Vagina (tissue), 2 donors: ENCODE results near the gene TEF. TPM values are rescaled to one million over a fixed set of nuclear protein-coding genes. Genes with fewer than 3 reads are reported as not detected.
A peak's percentile ranks its signal among the peaks of the same experiment; 100 is the strongest.

ENCODE experiments used
- DNase-seq, 2 donors: peaks; one replicate each; pipeline ENCODE4 v3.0.0-alpha.2; 2017; ENCODE audit errors: extremely low spot score in 2 of 2
- H3K27ac ChIP-seq: fragments of 200-600 bp; sonication (generic); one replicate; pipeline ENCODE4 v1.5.1; 2019
- H3K27me3 ChIP-seq: fragments of 200-600 bp; sonication (generic); one replicate; pipeline ENCODE4 v1.5.1; 2019
- H3K36me3 ChIP-seq, 2 donors: fragments of 200-600 bp; sonication (generic); one replicate each; pipeline ENCODE4 v1.5.1; 2017 to 2019
- H3K4me1 ChIP-seq: fragments of 200-600 bp; sonication (generic); one replicate; pipeline ENCODE4 v1.5.1; 2019
- H3K4me3 ChIP-seq, 2 donors: fragments of 200-600 bp; sonication (generic); 1 replicate in 1 of 2; 2 replicates in 1 of 2; pipeline ENCODE4 v1.5.1; 2016 to 2019
- H3K9me3 ChIP-seq: fragments of 200-600 bp; sonication (generic); one replicate; pipeline ENCODE4 v1.5.1; 2019
- CTCF ChIP-seq, 3 experiments: fragments of 450-650 bp in 2 of 3; fragments of 200-600 bp in 1 of 3; sonication (generic) in 1 of 3; IDR thresholded peaks; one replicate each; pipeline ENCODE4 v1.5.1; 2017 to 2019; ENCODE audit warnings: antibody characterized with exemption in 3 of 3, mild to moderate bottlenecking in 2 of 3, moderate library complexity in 2 of 3
- POLR2A ChIP-seq, 2 donors: fragments of 450-650 bp; IDR thresholded peaks; one replicate each; pipeline ENCODE4 v1.6.1; 2017; ENCODE audit warnings: antibody characterized with exemption in 2 of 2, mild to moderate bottlenecking in 2 of 2, moderate library complexity in 2 of 2
- POLR2AphosphoS5 ChIP-seq, 2 donors: sonication (generic); formaldehyde crosslinking; IDR thresholded peaks; one replicate each; pipeline ENCODE4 v1.9.0; 2017; ENCODE audit warnings: antibody characterized with exemption in 2 of 2, mild to moderate bottlenecking in 2 of 2, low read depth in 1 of 2; ENCODE audit not compliant: insufficient read depth in 1 of 2
- intact Hi-C: fragments of 100-400 bp; cut with DNase I; formaldehyde crosslinking; loops from one replicate; pipeline ENCODE4 v1.15.1; 2023
- total RNA-seq: library from RNA; depleted of rRNA; stranded (reverse); fragments of >200 nt; gene quantifications from one replicate; pipeline ENCODE4 v1.2.3, GENCODE V29; 2016

Gene TEF
- total RNA-seq, 1 donor from 2014 or later = 12.0 TPM

GRCh38 chr22:41406410-41406809 lies 24.7 kb downstream of the TEF start:
- no peaks in the 10 kb centered on the region for H3K36me3 ChIP-seq
- no peak overlapping the region for H3K4me3 ChIP-seq
- TF ChIP-seq POLR2A (IDR thresholded peaks at IDR 0.05) = no peak
- no peak for TF ChIP-seq POLR2AphosphoS5 (IDR thresholded peaks at IDR 0.05; ENCODE audit: insufficient read depth in 1 of 2, low read depth in 1 of 2)
- TF ChIP-seq CTCF (IDR thresholded peaks at IDR 0.05) = no peak
- peaks cover 35% of the 10 kb centered on the region for H3K4me1 ChIP-seq
- no peak for DNase-seq
- no peaks in the 10 kb centered on the region for H3K9me3 ChIP-seq
- H3K27ac ChIP-seq = no peak overlapping the region
- no peaks in the 10 kb centered on the region for H3K27me3 ChIP-seq
- intact Hi-C loops = no loop called here

DNA sequence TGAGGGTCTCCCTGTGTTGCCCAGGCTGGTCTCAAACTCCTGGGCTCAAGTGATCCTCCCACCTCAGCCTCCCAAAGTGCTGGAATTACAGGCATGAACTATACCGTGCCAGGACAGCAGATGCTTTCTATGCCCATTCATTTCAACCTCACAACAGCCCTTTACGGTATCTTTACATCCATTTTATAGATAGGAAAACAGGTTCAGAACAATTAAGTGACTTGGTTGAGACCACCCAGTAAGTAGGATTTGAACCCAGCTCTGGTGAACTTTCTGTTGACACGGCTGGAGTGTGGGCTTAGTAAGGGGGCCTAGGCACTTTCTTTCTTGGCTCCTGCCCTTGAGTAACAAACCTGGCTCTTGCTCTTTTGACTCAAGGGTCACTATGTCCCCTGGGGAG lies 25.7 kb downstream of the TEF start:
- no peaks in the 10 kb centered on the region for H3K36me3 ChIP-seq
- H3K4me1 ChIP-seq = peaks cover 37% of the 10 kb centered on the region
- H3K27ac ChIP-seq = no peak overlapping the region
- intact Hi-C loops = no loop called here
- no peaks in the 10 kb centered on the region for H3K27me3 ChIP-seq
- no peak for DNase-seq
- H3K9me3 ChIP-seq = no peaks in the 10 kb centered on the region
- TF ChIP-seq CTCF (IDR thresholded peaks at IDR 0.05) = no peak
- no peak for TF ChIP-seq POLR2A (IDR thresholded peaks at IDR 0.05)
- no peak for TF ChIP-seq POLR2AphosphoS5 (IDR thresholded peaks at IDR 0.05; ENCODE audit: insufficient read depth in 1 of 2, low read depth in 1 of 2)
- no peak overlapping the region for H3K4me3 ChIP-seq

DNA sequence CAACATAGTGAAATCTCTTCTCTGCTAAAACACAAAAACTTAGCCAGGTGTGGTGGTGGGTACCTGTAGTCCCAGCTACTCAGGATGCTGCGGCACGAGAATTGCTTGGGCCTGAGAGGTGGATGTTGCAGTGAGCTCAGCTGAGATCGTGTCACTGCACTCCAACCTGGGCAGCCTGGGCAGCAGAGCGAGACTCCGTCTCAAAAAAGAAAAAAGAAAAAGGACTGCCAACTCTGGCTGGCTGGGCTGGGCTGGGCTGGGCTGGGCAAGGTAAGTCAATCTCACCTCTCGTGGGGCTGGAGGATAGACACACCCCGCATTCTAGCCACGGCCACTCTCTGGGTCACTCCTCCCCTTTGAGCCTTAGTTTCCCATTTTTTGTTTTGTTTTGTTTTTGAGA lies 26.9 kb downstream of the TEF start:
- TF ChIP-seq CTCF (IDR thresholded peaks at IDR 0.05) = no peak
- no peak for TF ChIP-seq POLR2A (IDR thresholded peaks at IDR 0.05)
- TF ChIP-seq POLR2AphosphoS5 (IDR thresholded peaks at IDR 0.05; ENCODE audit: insufficient read depth in 1 of 2, low read depth in 1 of 2) = no peak
- no peak for DNase-seq
- intact Hi-C loops = no loop called here
- no peak overlapping the region for H3K27ac ChIP-seq
- peaks cover 40% of the 10 kb centered on the region for H3K4me1 ChIP-seq
- no peak overlapping the region for H3K4me3 ChIP-seq
- no peaks in the 10 kb centered on the region for H3K27me3 ChIP-seq
- no peaks in the 10 kb centered on the region for H3K36me3 ChIP-seq
- no peaks in the 10 kb centered on the region for H3K9me3 ChIP-seq

DNA sequence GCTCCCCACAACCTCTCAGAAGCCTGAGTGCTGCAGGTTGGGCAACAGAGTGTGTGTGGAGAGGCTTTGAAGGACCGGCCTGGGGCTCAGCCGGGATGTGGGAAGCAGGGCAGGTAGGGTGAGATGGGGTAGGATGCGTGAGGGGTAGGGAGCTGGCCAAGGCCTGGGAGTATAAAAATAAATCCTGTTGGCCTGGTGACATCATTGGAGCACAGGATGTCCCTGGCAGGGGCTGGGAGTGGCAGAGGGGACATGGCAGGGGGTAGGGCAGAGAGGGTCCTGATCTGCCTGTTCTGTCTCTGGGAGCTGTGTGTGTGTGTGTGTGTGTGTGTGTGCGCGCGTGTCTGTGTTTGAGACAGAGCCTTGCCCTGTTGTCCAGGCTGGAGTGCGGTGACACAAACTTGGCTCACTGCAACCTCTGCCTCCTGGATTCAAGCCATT lies 28.6 kb downstream of the TEF start:
- no peak overlapping the region for H3K4me3 ChIP-seq
- H3K27ac ChIP-seq = peak overlapping the region; percentile 99
- H3K4me1 ChIP-seq = peaks cover 45% of the 10 kb centered on the region
- DNase-seq = no peak
- no peaks in the 10 kb centered on the region for H3K36me3 ChIP-seq
- no peaks in the 10 kb centered on the region for H3K9me3 ChIP-seq
- TF ChIP-seq CTCF (IDR thresholded peaks at IDR 0.05) (no peak), POLR2AphosphoS5 (IDR thresholded peaks at IDR 0.05; ENCODE audit: insufficient read depth in 1 of 2, low read depth in 1 of 2) (peak in 1 of 2 donors; percentile 26)
- intact Hi-C loops = no loop called here
- no peaks in the 10 kb centered on the region for H3K27me3 ChIP-seq

GRCh38 chr22:41411021-41411851 lies 29.5 kb downstream of the TEF start:
- intact Hi-C loops = no loop called here
- no peak overlapping the region for H3K4me3 ChIP-seq
- H3K36me3 ChIP-seq = no peaks in the 10 kb centered on the region
- H3K27me3 ChIP-seq = no peaks in the 10 kb centered on the region
- H3K4me1 ChIP-seq = peaks cover 52% of the 10 kb centered on the region
- H3K9me3 ChIP-seq = no peaks in the 10 kb centered on the region
- TF ChIP-seq POLR2AphosphoS5 (IDR thresholded peaks at IDR 0.05; ENCODE audit: insufficient read depth in 1 of 2, low read depth in 1 of 2) (peak; percentile 53 to 68), CTCF (IDR thresholded peaks at IDR 0.05) (no peak)
- H3K27ac ChIP-seq = peak overlapping the region; percentile 99
- DNase-seq = no peak
